ENCODE measurements around the gene KIF26B.

Gene KIF26B

GRCh38 chr1:245211035-245211749 lies 56.4 kb downstream of the KIF26B start:
- DNase-seq = no peak

DNA sequence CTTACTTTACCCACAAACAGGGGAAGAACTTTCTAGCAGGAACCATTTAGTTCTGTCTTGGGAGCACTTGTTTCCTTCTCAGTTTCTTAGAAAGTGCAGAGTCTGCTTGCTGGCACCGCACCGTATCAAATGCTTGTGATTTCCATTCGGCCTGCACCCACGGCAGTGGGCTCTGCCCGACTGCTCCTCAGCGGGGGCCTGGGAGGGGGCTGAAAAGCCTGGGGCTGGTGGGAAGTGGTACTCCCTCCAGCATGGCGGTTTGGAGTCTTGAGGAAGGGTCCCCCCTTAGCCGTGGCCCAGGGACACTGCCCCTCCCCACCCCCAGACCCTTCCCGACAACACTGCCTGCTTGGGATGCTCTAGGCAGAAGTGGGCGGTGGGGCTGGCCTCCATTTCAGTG lies 57.0 kb downstream of the KIF26B start:
- DNase-seq = no peak

GRCh38 chr1:245212221-245212710 lies 57.5 kb downstream of the KIF26B start:
- DNase-seq = no peak

DNA sequence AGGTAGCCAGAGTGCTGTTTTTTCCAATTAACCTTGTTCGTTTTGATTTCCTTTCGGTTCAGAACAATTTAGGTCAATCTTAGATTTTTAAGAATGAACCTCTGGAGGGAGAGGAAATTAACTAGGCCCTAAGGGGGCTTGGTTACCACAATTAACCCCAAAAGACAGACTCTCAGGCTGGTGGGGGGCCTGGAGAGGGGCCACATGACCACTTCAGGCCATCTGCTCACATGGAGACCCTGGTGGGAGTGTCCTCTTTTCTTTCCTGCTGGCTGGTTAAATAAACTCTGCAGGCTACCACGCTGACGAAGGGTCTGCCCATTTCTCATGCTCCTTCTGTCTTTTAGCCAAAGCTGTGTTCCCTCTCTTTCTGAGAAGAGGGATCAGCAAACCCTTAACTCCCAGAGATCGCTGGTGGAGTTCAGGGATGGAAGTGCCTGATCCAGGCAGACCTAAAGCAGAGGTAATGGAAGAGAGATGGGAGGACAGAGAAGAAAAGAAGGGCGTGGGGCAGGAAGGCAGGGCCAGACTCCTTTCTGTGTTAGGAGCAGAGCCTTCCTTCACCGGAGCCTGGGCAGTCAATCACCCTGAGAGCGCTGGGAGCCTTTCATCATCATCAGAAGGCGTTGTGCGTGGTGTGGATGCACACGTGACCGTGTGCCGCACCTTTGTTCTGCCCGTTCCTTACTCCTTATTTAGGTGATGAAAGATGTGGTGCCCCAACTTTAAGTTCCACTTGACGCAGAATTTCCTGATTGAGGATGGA lies 58.5 kb downstream of the KIF26B start:
- no peak for DNase-seq

DNA sequence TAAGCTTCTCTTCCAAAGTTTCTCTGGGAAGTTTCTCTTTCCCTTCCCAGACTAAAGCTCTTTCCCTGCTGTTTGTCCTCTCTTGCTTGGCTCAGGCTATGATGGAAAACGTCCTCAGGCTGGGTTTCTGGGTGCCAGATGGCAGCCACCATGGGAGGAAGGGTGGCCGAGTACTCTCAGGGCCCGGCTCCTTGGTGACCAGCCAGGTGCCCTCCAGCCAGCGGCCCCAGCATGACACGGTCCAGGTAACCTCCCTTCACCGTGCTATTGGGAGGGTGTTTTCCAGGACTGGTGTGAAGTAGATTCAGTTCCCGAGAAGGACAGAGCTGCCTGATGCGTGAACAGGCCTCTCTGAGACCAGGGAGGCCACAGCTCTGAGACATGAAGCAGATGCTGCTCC lies 60.3 kb downstream of the KIF26B start:
- no peak for DNase-seq

GRCh38 chr1:245216366-245217115 lies 61.8 kb downstream of the KIF26B start:
- no peak for DNase-seq

- DNase-seq = no peak
Observed at GRCh38 chr1:245217853-245218608, 63.2 kb downstream of the KIF26B start.

DNA sequence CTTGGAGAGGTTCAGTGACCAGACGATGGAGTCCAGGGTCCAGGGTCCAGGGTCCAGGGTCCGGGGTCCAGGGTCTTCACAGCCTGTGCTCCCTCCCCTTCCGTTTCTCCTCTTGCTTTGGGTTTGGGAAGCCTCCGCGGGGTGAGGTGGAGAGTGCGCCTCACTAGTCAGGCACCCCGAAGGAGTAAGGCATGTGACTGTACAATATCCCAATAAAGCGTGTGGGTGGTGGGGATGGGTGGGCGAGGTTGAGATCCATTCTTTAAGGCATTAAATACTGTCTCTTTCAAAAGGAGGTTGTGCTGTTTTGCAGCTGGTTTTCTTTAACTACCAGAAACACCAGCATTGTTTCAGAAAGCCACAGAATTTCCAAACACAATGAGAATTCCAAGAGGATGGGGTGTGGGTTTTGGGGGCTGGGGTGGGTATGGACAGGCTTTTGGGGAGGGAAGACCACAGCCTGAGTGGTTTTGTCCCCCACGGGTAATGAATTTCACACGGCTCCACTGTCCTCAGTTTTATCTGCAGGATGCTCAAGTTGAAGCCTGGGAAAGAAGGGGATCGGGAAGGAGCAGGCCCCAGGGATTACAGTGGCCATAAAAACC lies 65.7 kb downstream of the KIF26B start:
- DNase-seq = no peak

DNA sequence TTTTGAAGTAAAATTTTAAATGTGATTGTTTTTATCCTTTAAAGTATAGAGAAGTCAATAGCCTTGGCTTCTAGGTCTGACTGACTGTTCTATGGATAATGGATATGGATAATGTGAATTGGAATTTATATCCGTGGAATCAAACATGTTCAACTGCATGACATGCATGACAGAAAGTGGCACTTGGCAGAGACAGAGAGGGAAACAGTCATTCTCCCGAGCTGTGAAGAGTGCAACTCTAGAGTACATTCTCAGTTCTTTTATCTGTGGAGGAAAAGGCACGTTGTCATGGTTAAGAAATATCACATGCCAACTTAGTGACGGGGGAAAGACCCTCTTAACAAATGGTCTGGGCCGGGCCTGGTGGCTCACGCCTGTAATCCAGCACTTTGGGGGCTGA lies 67.0 kb downstream of the KIF26B start:
- no peak for DNase-seq

DNA sequence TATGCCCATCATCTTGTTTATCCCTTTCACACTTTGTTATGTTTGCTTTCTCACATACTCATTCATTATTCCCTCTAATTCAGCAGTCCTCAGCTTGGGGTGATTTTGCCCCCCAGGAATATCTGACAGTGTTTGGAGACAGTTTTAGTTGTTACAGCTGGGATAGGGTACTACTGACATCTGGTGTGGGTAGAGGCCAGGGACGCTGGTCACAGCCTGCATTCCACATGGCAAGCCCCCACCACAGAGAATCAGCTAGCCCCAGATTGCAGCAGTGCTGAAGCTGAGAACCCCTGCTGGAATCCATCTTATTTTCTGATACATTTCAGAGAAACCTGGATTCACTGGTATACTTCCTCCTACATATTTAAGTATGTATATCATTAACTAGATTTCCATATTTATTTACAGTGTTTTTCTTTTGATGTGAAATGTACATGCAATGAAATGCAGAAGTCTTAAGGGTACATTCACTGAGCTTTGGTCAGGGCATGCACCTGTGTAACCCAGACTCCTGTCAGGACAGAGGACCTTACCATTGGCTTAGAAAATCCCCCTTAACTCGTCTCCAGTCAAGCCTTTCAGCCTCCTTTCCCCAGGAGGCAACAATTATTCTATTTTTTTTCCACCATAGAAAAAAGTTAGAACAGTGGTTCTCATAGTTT lies 68.3 kb downstream of the KIF26B start:
- no peak for DNase-seq

- DNase-seq = no peak
Observed at GRCh38 chr1:245225322-245226202, 70.8 kb downstream of the KIF26B start.

- DNase-seq = no peak
Observed at GRCh38 chr1:245226203-245226499, 71.4 kb downstream of the KIF26B start.

DNA sequence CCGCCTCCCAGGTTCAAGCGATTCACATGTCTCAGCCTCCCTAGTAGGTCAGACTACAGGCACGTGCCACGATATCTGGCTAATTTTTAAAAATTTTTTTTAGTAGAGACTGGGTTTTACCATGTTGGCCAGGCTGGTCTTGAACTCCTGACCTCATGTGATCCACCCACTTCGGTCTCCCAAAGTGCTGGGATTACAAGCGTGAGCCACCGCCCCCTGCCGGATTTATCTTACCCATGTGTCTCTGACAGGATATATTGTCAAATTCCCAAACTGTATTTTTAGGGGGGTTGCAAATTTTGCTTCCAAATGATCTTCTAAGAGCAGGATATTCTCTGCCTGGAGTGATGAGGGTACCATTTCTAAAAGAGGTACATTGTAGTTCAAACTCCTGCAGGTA lies 74.3 kb downstream of the KIF26B start:
- DNase-seq = no peak

GRCh38 chr1:245232931-245233330 lies 78.1 kb downstream of the KIF26B start:
- no peak for DNase-seq

DNA sequence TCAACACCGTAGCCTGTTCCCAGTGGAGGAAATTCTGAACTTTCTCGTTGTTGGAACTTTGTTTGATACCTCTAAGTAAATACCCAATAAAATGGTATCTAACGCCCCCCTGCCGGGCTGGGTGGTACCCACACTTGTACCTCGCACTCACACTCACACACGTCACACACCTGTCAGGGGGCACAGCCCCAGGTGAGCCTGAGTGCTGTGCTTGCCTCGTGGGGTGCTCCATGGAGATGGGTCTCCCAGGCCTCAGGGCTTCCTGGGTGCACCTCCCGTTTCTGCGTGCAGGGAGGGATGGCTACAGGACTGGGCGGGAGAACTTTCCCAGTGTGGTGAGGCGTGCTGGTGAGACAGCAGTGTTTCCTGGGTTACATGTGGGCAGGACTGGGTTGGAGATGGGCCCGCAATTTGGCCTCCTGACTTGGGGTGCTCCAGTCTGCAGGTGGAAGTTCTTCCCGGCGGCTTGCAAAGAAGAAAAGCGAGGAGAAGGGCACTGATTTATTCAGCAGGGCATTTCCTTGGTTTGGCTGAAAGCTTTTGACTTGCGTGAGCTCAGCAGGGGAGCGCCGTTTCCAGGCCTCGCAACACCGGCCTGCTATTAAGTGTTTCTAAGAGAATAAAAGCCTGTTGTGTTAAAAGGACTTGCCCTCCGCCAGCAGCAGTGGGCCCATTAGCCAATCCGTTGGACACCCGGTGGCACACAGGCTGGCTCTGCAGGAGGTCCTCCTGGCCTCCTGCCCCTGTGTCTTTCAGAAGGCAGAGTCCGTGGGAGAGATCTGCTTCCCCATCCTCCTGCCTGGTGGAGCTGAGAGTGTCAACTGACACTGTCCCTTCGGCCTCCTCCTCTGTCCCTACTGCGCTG lies 79.7 kb downstream of the KIF26B start:
- DNase-seq = no peak

DNA sequence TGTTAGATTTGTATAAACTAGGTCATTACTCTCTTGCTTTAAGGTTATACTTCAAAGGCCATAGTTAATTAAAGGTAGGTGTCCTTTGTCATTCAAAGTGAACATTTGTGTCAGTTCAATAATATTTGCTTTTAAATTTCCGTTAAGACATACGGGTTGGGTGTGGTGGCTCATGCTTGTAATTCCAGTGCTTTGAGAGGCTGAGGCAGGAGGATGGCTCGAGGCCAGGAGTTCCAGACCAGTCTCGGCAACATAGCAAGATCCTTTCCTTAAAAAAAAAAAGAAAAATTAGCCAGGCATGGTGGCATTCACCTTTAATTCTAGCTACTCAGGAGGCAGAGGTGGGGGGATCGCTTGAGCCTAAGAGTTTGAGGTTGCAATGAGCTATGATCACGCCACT lies 80.4 kb downstream of the KIF26B start:
- no peak for DNase-seq

DNA sequence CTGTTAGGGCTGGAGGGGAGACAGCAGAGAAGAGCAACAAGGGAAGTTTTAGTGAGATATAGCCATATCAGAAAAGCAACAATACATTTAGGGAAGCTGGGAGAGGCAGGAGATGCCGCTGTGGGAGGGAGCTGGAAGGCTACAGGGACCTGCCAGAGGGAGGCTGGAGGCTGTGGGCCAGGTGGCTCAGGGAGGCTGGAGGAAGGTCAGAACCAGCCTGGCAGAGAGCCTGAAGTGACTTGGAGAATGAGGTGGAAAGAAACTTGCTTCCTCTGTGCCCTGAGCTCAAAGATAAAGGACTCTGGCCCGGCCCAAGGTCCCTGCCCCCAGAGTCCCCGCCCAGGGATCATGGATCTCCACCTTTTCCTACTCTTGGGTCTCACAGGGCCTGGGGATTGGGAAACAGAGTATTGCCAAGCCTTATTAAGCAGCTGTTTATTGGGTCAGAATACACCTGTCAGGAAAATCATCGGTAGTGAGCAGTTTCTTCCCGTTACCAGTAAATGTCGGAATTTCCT lies 85.9 kb downstream of the KIF26B start:
- DNase-seq = no peak

- DNase-seq = no peak
Observed at GRCh38 chr1:245241526-245242130, 86.8 kb downstream of the KIF26B start.

DNA sequence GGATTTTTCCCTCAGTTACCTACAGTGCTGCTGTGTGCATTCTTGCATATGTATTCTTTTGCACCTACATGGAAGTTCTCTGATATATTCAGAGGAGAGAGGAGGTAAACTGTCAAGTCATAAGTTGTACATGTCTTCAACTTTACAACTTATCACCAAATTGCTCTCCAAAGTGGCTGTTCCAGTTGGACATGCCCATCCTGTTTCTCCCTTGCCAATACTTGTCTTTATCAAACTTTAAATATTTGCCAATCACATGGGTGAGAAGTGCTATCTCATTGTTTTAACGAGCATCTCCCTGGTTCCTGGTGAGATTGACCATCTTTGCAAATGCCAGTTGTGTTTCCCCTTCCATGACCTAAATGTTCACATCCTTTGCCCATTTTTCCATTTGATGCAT lies 88.2 kb downstream of the KIF26B start:
- no peak for DNase-seq
